Activated T-cell treated with anti-CD3 and anti-CD28 coated beads, Interleukin-2, amount 50 U/mL, for 1 hour (primary cell): ENCODE measurements around the gene WDFY3.
"Not testable (repeated sequence)": the region's sequence is repeated elsewhere in the genome, so short reads cannot be mapped to it uniquely, and the experiment has no call there.

Source experiments
- DNase-seq: peaks from one replicate; pipeline ENCODE4 v3.0.0-alpha.2; 2020

Gene WDFY3

GRCh38 chr4:84852081-84852480 is 114.4 kb downstream of the WDFY3 start:
- no peak for DNase-seq

- DNase-seq, result no peak
Observed at GRCh38 chr4:84849051-84849640, 117.3 kb downstream of the WDFY3 start.

- DNase-seq, result no peak
Observed at GRCh38 chr4:84848432-84848831, 118.1 kb downstream of the WDFY3 start.

DNA sequence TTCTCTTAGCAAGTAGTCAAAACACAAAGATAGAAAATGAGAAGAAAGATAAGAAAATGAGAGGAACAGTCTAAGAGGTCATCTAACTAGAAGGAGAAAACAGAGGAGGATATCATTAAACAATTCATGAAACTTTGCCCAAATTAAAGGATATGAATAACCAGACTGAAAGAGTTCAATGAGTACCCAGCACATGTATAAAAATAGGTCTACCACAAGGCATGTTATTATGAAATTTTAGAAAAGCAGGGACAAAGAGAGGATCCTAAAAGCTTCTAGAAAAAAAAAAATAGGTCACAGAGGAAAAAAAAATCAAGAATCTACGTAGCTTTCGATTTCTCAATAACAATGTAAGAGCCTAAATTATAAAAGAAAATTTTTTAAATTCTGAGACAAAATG is 118.5 kb downstream of the WDFY3 start:
- no peak for DNase-seq

- DNase-seq, result no peak
Observed at GRCh38 chr4:84846985-84847384, 119.5 kb downstream of the WDFY3 start.

- DNase-seq, result no peak
Observed at GRCh38 chr4:84841435-84841834, 125.1 kb downstream of the WDFY3 start.

GRCh38 chr4:84837751-84838150 is 128.7 kb downstream of the WDFY3 start:
- no peak for DNase-seq

DNA sequence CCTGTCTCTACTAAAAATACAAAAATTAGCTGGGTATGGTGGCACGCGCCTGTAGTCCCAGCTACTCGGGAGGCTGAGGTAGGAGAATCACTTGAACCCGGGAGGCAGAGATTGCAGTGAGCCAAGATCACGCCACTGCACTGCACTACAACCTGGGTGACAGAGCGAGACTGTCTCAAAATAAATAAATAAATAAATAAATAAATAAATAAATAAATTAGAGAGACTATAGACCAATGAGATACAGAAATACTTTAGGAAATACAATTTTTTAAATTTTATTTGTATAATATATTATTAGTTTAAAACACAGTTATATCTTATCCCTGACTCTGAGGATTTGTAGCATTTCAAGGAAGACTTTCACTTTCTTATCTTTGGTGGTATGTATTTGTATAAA is 136.9 kb downstream of the WDFY3 start:
- not testable (repeated sequence) for DNase-seq

- no peak for DNase-seq
Observed at GRCh38 chr4:84826681-84827080, 139.8 kb downstream of the WDFY3 start.

DNA sequence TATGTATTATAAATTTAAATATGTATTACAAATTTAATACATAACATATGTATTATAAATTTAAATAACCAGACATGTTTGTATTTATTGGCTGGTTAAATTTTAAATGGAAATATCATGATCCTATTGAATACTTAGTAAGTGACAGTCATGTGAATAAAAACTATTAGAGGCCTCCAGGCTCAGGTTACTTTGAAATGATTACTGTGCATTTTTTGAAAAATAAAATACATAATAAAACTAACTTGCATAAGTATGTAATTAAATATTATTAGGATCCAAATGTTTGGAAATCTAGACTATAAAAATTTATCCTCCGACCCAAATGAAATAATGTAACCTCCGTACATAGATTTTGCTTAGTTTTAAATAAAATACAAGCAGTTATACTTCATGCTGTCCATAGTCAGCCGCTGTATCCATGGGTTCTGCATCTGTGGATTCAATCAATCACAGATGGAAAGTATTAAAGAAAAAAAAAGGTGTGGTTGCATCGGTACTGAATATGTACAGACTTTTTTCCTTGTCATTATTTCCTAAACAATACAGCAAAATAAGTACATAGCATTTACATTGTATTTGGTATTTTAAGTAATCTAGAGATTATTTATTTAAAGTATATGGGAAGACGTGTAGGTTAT is 140.7 kb downstream of the WDFY3 start:
- no peak for DNase-seq

GRCh38 chr4:84821064-84821463 is 145.4 kb downstream of the WDFY3 start:
- DNase-seq, result no peak

- no peak for DNase-seq
Observed at GRCh38 chr4:84814094-84814750, 152.3 kb downstream of the WDFY3 start.

DNA sequence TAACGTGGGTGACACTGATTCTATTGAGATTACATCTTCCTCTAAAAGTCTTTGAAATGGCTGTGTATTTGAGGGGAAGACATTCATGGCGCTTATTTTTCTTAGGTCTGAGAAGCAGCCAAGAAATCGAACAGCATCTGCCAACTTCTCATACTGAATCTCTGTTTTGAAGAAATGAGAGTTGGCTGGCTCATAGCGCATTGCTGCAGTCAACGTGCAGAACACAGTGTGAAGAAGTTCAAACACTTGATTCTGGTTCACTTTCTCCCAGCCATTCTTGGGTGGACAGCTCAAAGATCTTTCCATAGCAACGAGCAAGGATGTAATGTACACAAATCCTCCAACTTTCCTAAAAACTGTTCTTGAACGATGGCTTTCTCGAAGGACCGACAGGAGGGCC is 156.5 kb downstream of the WDFY3 start:
- no peak for DNase-seq

DNA sequence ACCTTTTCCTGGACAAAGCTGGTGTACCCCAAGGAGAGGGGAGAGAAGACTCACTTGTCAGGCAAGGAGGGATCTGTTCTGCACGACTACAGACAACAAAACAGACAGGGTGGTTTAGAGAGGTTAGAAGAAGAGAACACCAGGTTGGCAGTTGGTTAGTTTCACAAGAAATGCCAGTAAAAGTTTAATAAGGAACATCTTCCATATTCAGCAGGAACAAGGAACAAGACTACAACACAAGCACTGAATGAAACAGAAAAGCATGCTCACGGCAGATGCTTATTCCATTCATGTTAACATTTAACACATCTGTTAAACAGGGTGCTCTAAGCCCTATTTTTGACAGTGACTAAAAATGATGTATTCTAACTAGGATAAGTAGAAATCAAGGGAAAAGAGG is 158.2 kb downstream of the WDFY3 start:
- no peak for DNase-seq

- not testable (repeated sequence) for DNase-seq
Observed at GRCh38 chr4:84806541-84806940, 159.9 kb downstream of the WDFY3 start.

GRCh38 chr4:84804136-84804535 is 162.4 kb downstream of the WDFY3 start:
- DNase-seq, result no peak

DNA sequence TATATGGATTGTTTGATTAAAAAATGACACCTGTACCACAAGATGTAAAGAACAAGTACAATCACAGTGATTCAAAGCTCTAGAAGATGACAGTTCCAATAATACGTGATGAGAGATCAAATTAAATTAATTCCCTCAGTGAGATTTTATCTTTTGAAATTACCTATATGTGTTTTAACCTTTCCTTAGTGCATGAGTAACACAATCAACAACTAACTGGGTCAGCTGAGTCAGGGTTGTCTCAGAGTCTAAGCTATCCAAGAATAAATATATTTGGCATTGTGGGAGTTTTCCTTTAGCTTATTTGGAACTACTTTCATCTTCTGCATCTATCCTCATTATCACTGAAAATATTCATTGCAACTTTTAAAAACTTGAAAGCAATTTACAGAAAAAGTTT is 162.8 kb downstream of the WDFY3 start:
- no peak for DNase-seq

DNA sequence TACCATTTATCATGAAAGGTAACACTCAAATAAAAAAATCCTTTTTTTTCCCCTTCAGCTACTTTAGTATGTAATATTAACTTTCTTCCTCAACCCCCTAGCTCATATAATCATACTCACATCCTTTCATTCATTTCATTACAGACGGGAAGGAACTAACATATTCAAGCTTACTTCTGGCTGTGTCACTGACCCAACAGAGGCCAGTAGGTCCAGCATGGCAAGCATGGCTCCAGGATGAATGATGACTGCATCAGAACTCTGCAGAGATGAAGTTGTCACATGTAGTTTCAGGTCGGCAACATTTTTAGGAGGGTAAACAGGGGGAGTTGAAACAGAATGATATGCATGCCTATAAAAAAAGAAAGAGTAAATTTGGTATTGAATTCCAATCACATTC is 163.4 kb downstream of the WDFY3 start:
- no peak for DNase-seq

DNA sequence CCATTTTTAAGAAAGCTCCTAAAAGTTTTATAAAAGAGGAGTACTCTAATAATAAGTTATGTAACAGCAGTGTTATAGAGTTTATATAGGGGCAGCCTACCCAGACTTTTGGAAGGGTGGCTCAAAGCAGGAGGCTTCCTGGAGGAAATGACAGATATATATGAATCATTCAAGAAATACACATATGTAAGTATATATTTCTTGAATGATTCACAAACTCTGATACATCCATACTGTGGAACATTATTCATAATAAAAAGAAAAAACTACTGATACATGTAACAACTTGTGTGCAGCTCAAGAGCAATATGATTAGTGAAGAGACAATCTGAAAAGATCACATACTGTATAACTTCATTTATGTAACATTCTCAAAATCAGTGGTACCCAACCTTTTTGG is 166.2 kb downstream of the WDFY3 start:
- DNase-seq, result no peak

GRCh38 chr4:84799318-84799717 is 167.2 kb downstream of the WDFY3 start:
- DNase-seq, result no peak

DNA sequence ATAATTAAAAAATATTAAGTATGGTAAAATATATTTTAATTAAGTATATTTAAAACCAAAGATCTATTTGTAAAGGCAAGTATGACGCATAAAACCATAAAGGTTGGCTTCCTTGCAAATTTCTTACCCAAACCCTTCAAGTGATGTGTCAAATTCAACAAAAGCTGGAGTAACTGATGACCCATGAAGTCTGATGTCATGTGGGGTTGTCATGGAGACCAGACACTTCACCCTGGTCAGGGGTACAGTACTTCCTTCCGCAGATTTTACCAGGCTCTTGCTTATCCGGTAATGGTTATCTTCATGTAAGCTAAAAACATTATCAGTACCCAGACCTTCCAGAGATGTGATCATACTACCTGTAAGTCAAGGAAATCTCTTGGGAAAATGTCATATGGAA is 170.1 kb downstream of the WDFY3 start:
- DNase-seq, result no peak

DNA sequence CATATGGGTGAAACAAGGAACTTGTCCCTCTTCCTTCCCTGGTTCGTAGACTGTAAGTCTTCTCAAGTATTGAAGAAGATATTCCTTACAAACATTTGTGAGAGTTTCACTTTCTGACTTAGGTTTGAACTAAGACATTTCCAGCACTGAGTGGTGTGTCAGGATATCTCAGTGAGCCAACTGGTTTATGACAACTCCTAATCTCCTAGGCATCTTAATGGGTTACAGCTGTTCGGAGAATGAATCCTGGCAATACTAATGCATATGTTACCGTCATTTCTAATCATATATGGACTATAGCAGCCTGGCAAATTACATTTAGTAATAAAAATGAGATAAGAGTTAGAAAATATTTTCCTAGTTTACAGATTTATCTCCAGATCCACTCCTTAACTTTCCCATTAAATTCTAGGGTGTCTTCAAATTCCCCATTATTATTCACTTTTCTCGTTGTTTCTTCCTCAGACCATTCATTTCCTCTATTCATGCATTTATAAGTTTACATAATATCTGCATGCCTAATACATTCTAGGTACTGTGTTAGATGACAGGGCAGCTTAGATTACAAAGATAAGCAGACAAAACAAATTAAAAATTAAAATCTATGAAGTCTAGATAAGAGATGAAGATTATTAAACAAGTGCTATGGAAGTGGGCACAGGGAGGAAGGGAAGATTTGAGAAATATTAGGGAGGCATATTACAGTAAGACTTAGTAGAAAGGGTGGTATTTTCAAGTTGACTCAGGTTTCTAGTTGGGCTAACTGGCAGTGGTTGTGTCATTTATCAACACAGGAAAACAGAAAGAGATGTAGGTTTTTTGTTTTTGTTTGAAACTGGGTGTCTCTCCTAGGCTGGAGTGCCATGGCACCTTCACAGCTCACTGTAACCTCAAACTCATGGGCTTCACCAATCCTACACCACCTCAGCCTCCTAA is 173.9 kb downstream of the WDFY3 start:
- no peak for DNase-seq

DNA sequence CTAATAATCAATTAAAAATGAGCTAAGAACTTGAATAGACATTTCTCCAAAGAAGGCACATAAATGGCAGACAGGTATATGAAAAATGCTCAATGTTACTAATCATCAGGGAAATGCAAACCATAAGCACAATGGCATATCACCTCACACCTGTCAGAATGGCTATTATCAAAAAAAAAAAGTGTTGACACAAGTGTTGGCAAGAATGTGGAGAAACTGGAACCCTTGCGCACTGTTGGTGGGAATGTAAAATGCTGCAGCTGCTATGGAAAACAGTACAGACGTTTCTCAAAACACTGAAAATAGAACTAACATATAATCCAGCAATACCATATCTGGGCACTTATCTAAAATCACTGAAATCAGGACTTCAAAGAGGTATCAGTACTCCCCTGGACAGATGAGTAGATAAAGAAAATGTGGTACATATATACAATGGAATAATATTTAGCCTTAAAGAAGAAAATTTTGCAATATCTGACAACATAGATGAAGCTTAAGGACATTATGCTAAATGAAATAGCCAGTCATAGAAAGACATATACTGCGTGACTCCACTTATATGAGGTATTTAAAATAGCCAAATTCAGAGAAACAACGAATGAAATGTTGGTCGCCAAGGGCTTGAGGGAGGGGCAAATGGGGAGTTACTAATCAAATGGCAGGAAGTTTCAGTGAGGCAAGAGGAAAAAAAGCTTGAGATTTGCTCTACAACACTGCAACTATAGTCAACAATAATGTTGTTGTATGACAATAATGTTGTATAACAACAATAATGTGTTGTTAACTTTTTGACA is 175.5 kb downstream of the WDFY3 start:
- no peak for DNase-seq
